ENCODE data around the gene DMGDH.
"Not testable (repeated sequence)": the region's sequence is repeated elsewhere in the genome, so short reads cannot be mapped to it uniquely, and the experiment has no call there.

The DMGDH gene

GRCh38 chr5:79020861-79021561 lies 48.5 kb downstream of the DMGDH start:
- no peak overlapping the region for H3K4me3 ChIP-seq (ENCODE audit: low read depth, low read length)

GRCh38 chr5:79014631-79015030 lies 54.8 kb downstream of the DMGDH start:
- no peak overlapping the region for H3K4me3 ChIP-seq (ENCODE audit: low read depth, low read length)

GRCh38 chr5:79011869-79012268 lies 57.6 kb downstream of the DMGDH start:
- H3K4me3 ChIP-seq (ENCODE audit: low read depth, low read length) = no peak overlapping the region

GRCh38 chr5:79011219-79011836 lies 58.1 kb downstream of the DMGDH start:
- no peak overlapping the region for H3K4me3 ChIP-seq (ENCODE audit: low read depth, low read length)

GRCh38 chr5:79008362-79008761 lies 61.1 kb downstream of the DMGDH start:
- H3K4me3 ChIP-seq (ENCODE audit: low read depth, low read length) = no peak overlapping the region

GRCh38 chr5:79007872-79008271 lies 61.6 kb downstream of the DMGDH start:
- no peak overlapping the region for H3K4me3 ChIP-seq (ENCODE audit: low read depth, low read length)

GRCh38 chr5:79005936-79006631 lies 63.4 kb downstream of the DMGDH start:
- no peak overlapping the region for H3K4me3 ChIP-seq (ENCODE audit: low read depth, low read length)

- H3K4me3 ChIP-seq (ENCODE audit: low read depth, low read length) = no peak overlapping the region
Observed at GRCh38 chr5:79005151-79005550, 64.3 kb downstream of the DMGDH start.

GRCh38 chr5:79002374-79002773 lies 67.1 kb downstream of the DMGDH start:
- H3K4me3 ChIP-seq (ENCODE audit: low read depth, low read length) = no peak overlapping the region

GRCh38 chr5:79001471-79001870 lies 68.0 kb downstream of the DMGDH start:
- H3K4me3 ChIP-seq (ENCODE audit: low read depth, low read length) = no peak overlapping the region

GRCh38 chr5:78997090-78997489 lies 72.4 kb downstream of the DMGDH start:
- H3K4me3 ChIP-seq (ENCODE audit: low read depth, low read length) = no peak overlapping the region

- H3K4me3 ChIP-seq (ENCODE audit: low read depth, low read length) = no peak overlapping the region
Observed at GRCh38 chr5:78995521-78996007, 73.9 kb downstream of the DMGDH start.

- H3K4me3 ChIP-seq (ENCODE audit: low read depth, low read length) = no peak overlapping the region
Observed at GRCh38 chr5:78993165-78993564, 76.3 kb downstream of the DMGDH start.

GRCh38 chr5:78992146-78992545 lies 77.3 kb downstream of the DMGDH start:
- H3K4me3 ChIP-seq (ENCODE audit: low read depth, low read length) = no peak overlapping the region

- H3K4me3 ChIP-seq (ENCODE audit: low read depth, low read length) = no peak overlapping the region
Observed at GRCh38 chr5:78989080-78989479, 80.4 kb downstream of the DMGDH start.

- H3K4me3 ChIP-seq (ENCODE audit: low read depth, low read length) = peak overlapping the region; percentile 69
Observed at GRCh38 chr5:78985725-78986223, 83.7 kb downstream of the DMGDH start.

GRCh38 chr5:78985116-78985724 lies 84.3 kb downstream of the DMGDH start, which contains the start of gene ARSB:
TSS of gene ARSB (minus strand) at chr5:78985310. CDS start at chr5:78985248, 62 bp downstream.
- peak within 1 kb of the TSS; percentile 69 for H3K4me3 ChIP-seq (ENCODE audit: low read depth, low read length)

GRCh38 chr5:78984439-78985115 lies 84.9 kb downstream of the DMGDH start:
- H3K4me3 ChIP-seq (ENCODE audit: low read depth, low read length) = peak overlapping the region; percentile 69

- H3K4me3 ChIP-seq (ENCODE audit: low read depth, low read length) = peak overlapping the region; percentile 58
Observed at GRCh38 chr5:78983601-78984438, 85.7 kb downstream of the DMGDH start.

- H3K4me3 ChIP-seq (ENCODE audit: low read depth, low read length) = not testable (repeated sequence)
Observed at GRCh38 chr5:78983194-78983593, 86.3 kb downstream of the DMGDH start.

All from iPS-11a (cell line).